Mucosa of stomach (tissue), 1 donor: ENCODE data around the gene THSD7A.

Source experiments
- H3K27me3 ChIP-seq: one replicate; pipeline ENCODE4 v1.7.0; 2013; ENCODE audit warnings: mild to moderate bottlenecking, low read length; ENCODE audit not compliant: control insufficient read depth, insufficient read depth
- H3K36me3 ChIP-seq: one replicate; pipeline ENCODE4 v1.7.0; 2013; ENCODE audit warnings: low read length; ENCODE audit not compliant: control insufficient read depth, insufficient read depth
- H3K4me1 ChIP-seq: one replicate; pipeline ENCODE4 v1.7.0; 2013; ENCODE audit warnings: mild to moderate bottlenecking, low read length; ENCODE audit not compliant: control insufficient read depth, insufficient read depth
- H3K4me3 ChIP-seq: one replicate; pipeline ENCODE4 v1.7.0; 2013; ENCODE audit warnings: low read length
- H3K9ac ChIP-seq: one replicate; pipeline ENCODE4 v1.7.0; 2013; ENCODE audit warnings: mild to moderate bottlenecking, low read length, moderate library complexity
- H3K9me3 ChIP-seq: one replicate; pipeline ENCODE4 v1.7.0; 2013; ENCODE audit warnings: mild to moderate bottlenecking, low read length, moderate library complexity; ENCODE audit not compliant: control insufficient read depth
- donor health status: Pancreatic carcinoma.

Gene THSD7A

GRCh38 chr7:11609096-11609670 is 222.8 kb downstream of the THSD7A start:
- no peaks in the 10 kb centered on the region for H3K36me3 ChIP-seq
- peaks cover 5% of the 10 kb centered on the region for H3K4me1 ChIP-seq
- no peaks in the 10 kb centered on the region for H3K9me3 ChIP-seq
- H3K9ac ChIP-seq = no peak overlapping the region
- H3K27me3 ChIP-seq = no peaks in the 10 kb centered on the region
- H3K4me3 ChIP-seq = no peak overlapping the region

- no peaks in the 10 kb centered on the region for H3K36me3 ChIP-seq
- no peak overlapping the region for H3K9ac ChIP-seq
- no peaks in the 10 kb centered on the region for H3K9me3 ChIP-seq
- H3K4me3 ChIP-seq = no peak overlapping the region
- peaks cover 5% of the 10 kb centered on the region for H3K4me1 ChIP-seq
- H3K27me3 ChIP-seq = no peaks in the 10 kb centered on the region
Measured at GRCh38 chr7:11607686-11608085, 224.3 kb downstream of the THSD7A start.

GRCh38 chr7:11605749-11606148 is 226.2 kb downstream of the THSD7A start:
- no peaks in the 10 kb centered on the region for H3K27me3 ChIP-seq
- no peak overlapping the region for H3K4me3 ChIP-seq
- H3K36me3 ChIP-seq = no peaks in the 10 kb centered on the region
- peaks cover 5% of the 10 kb centered on the region for H3K4me1 ChIP-seq
- H3K9me3 ChIP-seq = no peaks in the 10 kb centered on the region
- H3K9ac ChIP-seq = no peak overlapping the region

GRCh38 chr7:11604505-11604904 is 227.5 kb downstream of the THSD7A start:
- Histone ChIP-seq H3K4me1 (no peaks in the 10 kb centered on the region), H3K27me3 (no peaks in the 10 kb centered on the region)

GRCh38 chr7:11601761-11602160 is 230.2 kb downstream of the THSD7A start:
- Histone ChIP-seq H3K9ac (no peak overlapping the region), H3K4me3 (no peak overlapping the region), H3K4me1 (no peaks in the 10 kb centered on the region), H3K9me3 (no peaks in the 10 kb centered on the region), H3K27me3 (no peaks in the 10 kb centered on the region), H3K36me3 (no peaks in the 10 kb centered on the region)

More at GRCh38 chr7:11604505-11604904, 227.5 kb downstream of the THSD7A start:
- H3K36me3 ChIP-seq = no peaks in the 10 kb centered on the region
- H3K9me3 ChIP-seq = no peaks in the 10 kb centered on the region
- H3K4me3 ChIP-seq = no peak overlapping the region
- H3K9ac ChIP-seq = no peak overlapping the region

GRCh38 chr7:11593322-11593721 is 238.7 kb downstream of the THSD7A start:
- Histone ChIP-seq H3K27me3 (no peaks in the 10 kb centered on the region), H3K4me3 (no peak overlapping the region), H3K36me3 (no peaks in the 10 kb centered on the region), H3K9ac (no peak overlapping the region), H3K9me3 (no peaks in the 10 kb centered on the region), H3K4me1 (peaks cover 12% of the 10 kb centered on the region)

GRCh38 chr7:11592699-11593098 is 239.3 kb downstream of the THSD7A start:
- H3K9me3 ChIP-seq = no peaks in the 10 kb centered on the region
- H3K9ac ChIP-seq = no peak overlapping the region
- H3K4me3 ChIP-seq = no peak overlapping the region
- no peaks in the 10 kb centered on the region for H3K27me3 ChIP-seq
- peaks cover 12% of the 10 kb centered on the region for H3K4me1 ChIP-seq
- no peaks in the 10 kb centered on the region for H3K36me3 ChIP-seq

GRCh38 chr7:11591943-11592342 is 240.1 kb downstream of the THSD7A start:
- no peak overlapping the region for H3K9ac ChIP-seq
- no peak overlapping the region for H3K4me3 ChIP-seq
- H3K4me1 ChIP-seq = peaks cover 12% of the 10 kb centered on the region
- no peaks in the 10 kb centered on the region for H3K9me3 ChIP-seq
- H3K27me3 ChIP-seq = no peaks in the 10 kb centered on the region
- H3K36me3 ChIP-seq = no peaks in the 10 kb centered on the region

- Histone ChIP-seq H3K9me3 (no peaks in the 10 kb centered on the region), H3K4me3 (no peak overlapping the region), H3K27me3 (no peaks in the 10 kb centered on the region), H3K9ac (no peak overlapping the region), H3K4me1 (peaks cover 12% of the 10 kb centered on the region), H3K36me3 (no peaks in the 10 kb centered on the region)
Measured at GRCh38 chr7:11591055-11591633, 240.9 kb downstream of the THSD7A start.

- H3K9ac ChIP-seq = no peak overlapping the region
- H3K4me1 ChIP-seq = peaks cover 16% of the 10 kb centered on the region
- no peak overlapping the region for H3K4me3 ChIP-seq
- no peaks in the 10 kb centered on the region for H3K27me3 ChIP-seq
- no peaks in the 10 kb centered on the region for H3K9me3 ChIP-seq
- no peaks in the 10 kb centered on the region for H3K36me3 ChIP-seq
Measured at GRCh38 chr7:11589251-11589650, 242.7 kb downstream of the THSD7A start.

GRCh38 chr7:11587814-11588213 is 244.2 kb downstream of the THSD7A start:
- H3K4me3 ChIP-seq = no peak overlapping the region
- no peak overlapping the region for H3K9ac ChIP-seq
- no peaks in the 10 kb centered on the region for H3K27me3 ChIP-seq
- peaks cover 5% of the 10 kb centered on the region for H3K4me1 ChIP-seq
- H3K9me3 ChIP-seq = no peaks in the 10 kb centered on the region
- no peaks in the 10 kb centered on the region for H3K36me3 ChIP-seq

- H3K4me1 ChIP-seq = peaks cover 4% of the 10 kb centered on the region
- H3K27me3 ChIP-seq = no peaks in the 10 kb centered on the region
- H3K9ac ChIP-seq = no peak overlapping the region
- no peaks in the 10 kb centered on the region for H3K36me3 ChIP-seq
- no peaks in the 10 kb centered on the region for H3K9me3 ChIP-seq
- H3K4me3 ChIP-seq = no peak overlapping the region
Measured at GRCh38 chr7:11587048-11587447, 244.9 kb downstream of the THSD7A start.
